ENCODE data around the gene FGB. TPM values are rescaled to one million over a fixed set of nuclear protein-coding genes. Genes with fewer than 3 reads are reported as not detected.

Gene FGB
- total and polyA plus RNA-seq, 9 of the 15 experiments (the other 6 are each of a cell fraction or from before 2014, with no cell fraction given), result 0.07 to 1.9 (median 0.13) TPM; not detected in 6

DNA sequence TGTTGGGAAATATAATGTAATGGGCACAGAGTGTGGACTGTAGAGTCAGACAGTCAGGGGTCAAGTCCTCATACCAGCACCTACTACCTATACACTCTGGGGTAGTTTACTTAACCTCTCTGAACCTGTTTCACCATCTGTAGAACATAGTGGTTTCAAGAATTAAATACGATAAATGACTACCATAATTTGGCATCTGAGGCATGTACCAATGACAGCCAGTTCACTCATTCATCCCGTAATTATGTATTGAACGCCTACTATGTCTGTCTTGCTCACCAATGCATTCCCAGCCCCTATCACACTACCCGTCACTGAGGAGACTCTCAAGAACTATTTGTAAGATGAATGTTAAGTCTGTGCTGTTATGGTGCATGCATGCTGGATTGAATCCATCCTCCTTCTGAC is 2.0 kb upstream of the FGB start:
- no peak for DNase-seq (ENCODE audit: extremely low read depth in 1 of 4, low spot score in 3 of 4)
- Histone ChIP-seq H3K4me1 (replicated peaks in 1 of 2; ENCODE audit: control insufficient read depth in 2 of 2, insufficient read depth in 2 of 2, low read length in 2 of 2) (peaks cover 0 to 4% of the 10 kb centered on the region in 2 experiments; a peak in 1 of 5 replicates), H3K9ac (ENCODE audit: insufficient read depth in 1 of 2, low read depth in 2 of 2, low read length in 2 of 2) (no peak overlapping the region), H3K27me3 (ENCODE audit: control insufficient read depth in 2 of 2, insufficient read depth in 2 of 2, low read length in 2 of 2) (no peaks in the 10 kb centered on the region; a peak in 1 of 5 replicates), H3K9me3 (replicated peaks; ENCODE audit: control insufficient read depth, insufficient read depth, low read depth, low read length) (no peaks in the 10 kb centered on the region), H3K9me1 (ENCODE audit: control insufficient read depth, insufficient read depth, low read length) (no peaks in the 10 kb centered on the region), H3K4me3 (no peak overlapping the region), H3K36me3 (ENCODE audit: control insufficient read depth, insufficient read depth, low read length) (no peaks in the 10 kb centered on the region), H4K20me1 (replicated peaks; ENCODE audit: control insufficient read depth, insufficient read depth, low read length) (no peaks in the 10 kb centered on the region), H3K4me2 (ENCODE audit: insufficient read depth, low read length) (no peak overlapping the region), H3K79me2 (ENCODE audit: control insufficient read depth, insufficient read depth, low read length) (no peaks in the 10 kb centered on the region), H2AFZ (ENCODE audit: low read depth, low read length) (no peak overlapping the region; the same call in 1 of the 2 replicates), H3K27ac (ENCODE audit: extremely low read depth, low read depth, low read length) (no peak overlapping the region)
- intact Hi-C loops (cut with micrococcal nuclease) (no loop called here), in situ Hi-C loops (cut with MboI) (no loop called here)
- ATAC-seq, result 0 out of 3 replicates have a peak, but pooled peaks have one; percentile 26
- ChIA-PET POLR2A (no interaction called here), CTCF (ENCODE audit: low intra/inter-chr PET ratio) (interaction anchor here (0.6 to 1.1 kb wide), 3 partner anchors 62 to 432 kb away, joined by 3 to 5 read pairs (median 3); no protein-coding TSS in a partner anchor)
- no peak for FAIRE-seq
- BruUV-seq (replicated peaks), result no TSS peak
- TF ChIP-seq, protein P1, sequence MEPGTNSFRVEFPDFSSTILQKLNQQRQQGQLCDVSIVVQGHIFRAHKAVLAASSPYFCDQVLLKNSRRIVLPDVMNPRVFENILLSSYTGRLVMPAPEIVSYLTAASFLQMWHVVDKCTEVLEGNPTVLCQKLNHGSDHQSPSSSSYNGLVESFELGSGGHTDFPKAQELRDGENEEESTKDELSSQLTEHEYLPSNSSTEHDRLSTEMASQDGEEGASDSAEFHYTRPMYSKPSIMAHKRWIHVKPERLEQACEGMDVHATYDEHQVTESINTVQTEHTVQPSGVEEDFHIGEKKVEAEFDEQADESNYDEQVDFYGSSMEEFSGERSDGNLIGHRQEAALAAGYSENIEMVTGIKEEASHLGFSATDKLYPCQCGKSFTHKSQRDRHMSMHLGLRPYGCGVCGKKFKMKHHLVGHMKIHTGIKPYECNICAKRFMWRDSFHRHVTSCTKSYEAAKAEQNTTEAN (CRISPR knock-in tag; IDR thresholded peaks at IDR 0.05), result no peak
- 15% methylated on average over 4 of the region's 4 CpGs for WGBS (ENCODE audit: insufficient coverage, low coverage, missing lambda C conversion rate)

DNA sequence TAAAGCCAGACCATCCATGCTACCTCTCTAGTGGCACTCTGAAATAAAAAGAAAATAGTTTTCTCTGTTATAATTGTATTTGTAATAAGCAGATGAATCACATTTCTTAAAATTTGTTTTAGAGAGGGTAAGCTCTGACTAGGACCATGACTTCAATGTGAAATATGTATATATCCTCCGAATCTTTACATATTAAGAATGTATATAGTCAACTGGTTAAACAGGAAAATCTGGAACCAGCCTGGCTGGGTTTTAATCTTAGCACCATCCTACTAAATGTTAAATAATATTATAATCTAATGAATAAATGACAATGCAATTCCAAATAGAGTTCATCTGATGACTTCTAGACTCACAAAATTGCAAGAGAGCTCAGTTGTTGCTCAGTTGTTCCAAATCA is 1.5 kb downstream of the FGB start:
- no peak for FAIRE-seq
- CTCF ChIA-PET (ENCODE audit: low intra/inter-chr PET ratio), result no interaction called here
- Histone ChIP-seq H4K20me1 (replicated peaks; ENCODE audit: control insufficient read depth, insufficient read depth, low read length) (no peaks in the 10 kb centered on the region), H3K4me3 (no peak overlapping the region), H3K9ac (ENCODE audit: insufficient read depth in 1 of 2, low read depth in 2 of 2, low read length in 2 of 2) (no peak overlapping the region), H3K36me3 (ENCODE audit: control insufficient read depth, insufficient read depth, low read length) (no peaks in the 10 kb centered on the region), H3K27ac (ENCODE audit: extremely low read depth, low read depth, low read length) (no peak overlapping the region), H3K9me1 (ENCODE audit: control insufficient read depth, insufficient read depth, low read length) (no peaks in the 10 kb centered on the region), H3K79me2 (ENCODE audit: control insufficient read depth, insufficient read depth, low read length) (no peaks in the 10 kb centered on the region), H3K9me3 (replicated peaks; ENCODE audit: control insufficient read depth, insufficient read depth, low read depth, low read length) (no peaks in the 10 kb centered on the region), H3K4me1 (replicated peaks in 1 of 2; ENCODE audit: control insufficient read depth in 2 of 2, insufficient read depth in 2 of 2, low read length in 2 of 2) (peaks cover 0 to 4% of the 10 kb centered on the region in 2 experiments; a peak in 1 of 5 replicates), H3K27me3 (ENCODE audit: control insufficient read depth in 2 of 2, insufficient read depth in 2 of 2, low read length in 2 of 2) (no peaks in the 10 kb centered on the region; a peak in 1 of 5 replicates), H2AFZ (ENCODE audit: low read depth, low read length) (no peak overlapping the region), H3K4me2 (ENCODE audit: insufficient read depth, low read length) (no peak overlapping the region)
- in situ Hi-C loops (cut with MboI) (no loop called here), intact Hi-C loops (cut with micrococcal nuclease) (no loop called here)
- 27% methylated on average over 1 of the region's 1 CpG for WGBS (ENCODE audit: insufficient coverage, low coverage, missing lambda C conversion rate)
- no peak for DNase-seq (ENCODE audit: extremely low read depth in 1 of 4, low spot score in 3 of 4)
- ATAC-seq, result no peak
- POLR2A ChIA-PET, result interaction anchor here (0.8 kb wide), 1 partner anchor 56 kb away, joined by 3 read pairs; no protein-coding TSS in a partner anchor
- BruUV-seq (replicated peaks), result no TSS peak
- TF ChIP-seq, protein P2, sequence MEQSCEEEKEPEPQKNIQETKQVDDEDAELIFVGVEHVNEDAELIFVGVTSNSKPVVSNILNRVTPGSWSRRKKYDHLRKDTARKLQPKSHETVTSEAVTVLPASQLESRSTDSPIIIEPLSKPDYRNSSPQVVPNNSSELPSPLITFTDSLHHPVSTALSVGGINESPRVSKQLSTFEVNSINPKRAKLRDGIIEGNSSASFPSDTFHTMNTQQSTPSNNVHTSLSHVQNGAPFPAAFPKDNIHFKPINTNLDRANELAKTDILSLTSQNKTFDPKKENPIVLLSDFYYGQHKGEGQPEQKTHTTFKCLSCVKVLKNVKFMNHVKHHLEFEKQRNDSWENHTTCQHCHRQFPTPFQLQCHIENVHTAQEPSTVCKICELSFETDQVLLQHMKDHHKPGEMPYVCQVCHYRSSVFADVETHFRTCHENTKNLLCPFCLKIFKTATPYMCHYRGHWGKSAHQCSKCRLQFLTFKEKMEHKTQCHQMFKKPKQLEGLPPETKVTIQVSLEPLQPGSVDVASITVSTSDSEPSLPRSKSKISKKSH (CRISPR knock-in tag; IDR thresholded peaks at IDR 0.05), result no peak
- no peak for TF ChIP-seq ZNF165 (CRISPR knock-in tag; IDR thresholded peaks at IDR 0.05; ENCODE audit: borderline replicate concordance)
- TF ChIP-seq ZNF282 (CRISPR knock-in tag; IDR thresholded peaks at IDR 0.05), result no peak

All from K562 (cell line).